CD4-positive, alpha-beta T cell treated with Interleukin-6 at 100 ng/mL for 8 hours (primary cell): ENCODE measurements around the gene SP9.
"Not testable (repeated sequence)": the region's sequence is repeated elsewhere in the genome, so short reads cannot be mapped to it uniquely, and the experiment has no call there.

Source experiments
- DNase-seq: peaks from one replicate; pipeline ENCODE4 v3.0.0-alpha.2; 2020; ENCODE audit warnings: mixed read lengths, low spot score

Gene SP9

GRCh38 chr2:174344716-174345461 lies 10.1 kb downstream of the SP9 start:
- no peak for DNase-seq

GRCh38 chr2:174350018-174350417 lies 15.3 kb downstream of the SP9 start:
- DNase-seq = no peak

GRCh38 chr2:174350593-174351181 lies 15.9 kb downstream of the SP9 start:
- no peak for DNase-seq

GRCh38 chr2:174353004-174353403 lies 18.2 kb downstream of the SP9 start:
- no peak for DNase-seq

DNA sequence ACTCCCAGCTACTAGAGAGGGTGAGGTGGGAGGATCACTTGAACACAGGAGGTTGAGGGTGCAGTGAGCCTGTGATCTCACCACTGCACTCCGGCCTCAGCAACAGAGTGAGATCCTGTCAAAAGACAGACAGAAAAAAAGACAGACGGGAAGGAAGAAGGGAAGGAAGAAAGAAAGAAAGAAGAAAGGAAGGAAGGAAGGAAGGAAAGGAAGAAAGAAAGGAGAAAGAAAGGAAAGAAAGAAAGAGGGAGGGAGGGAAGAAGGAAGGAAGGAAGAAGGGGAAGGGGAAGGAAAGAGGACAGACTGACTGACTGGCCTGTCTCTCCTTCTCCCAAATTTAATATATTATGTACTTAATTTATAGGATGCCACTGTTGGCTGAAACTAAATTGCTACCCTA lies 21.6 kb downstream of the SP9 start:
- no peak for DNase-seq

GRCh38 chr2:174359663-174360062 lies 24.9 kb downstream of the SP9 start:
- not testable (repeated sequence) for DNase-seq

GRCh38 chr2:174362949-174363348 lies 28.2 kb downstream of the SP9 start:
- DNase-seq = no peak

GRCh38 chr2:174363492-174364225 lies 28.9 kb downstream of the SP9 start:
- DNase-seq = not testable (repeated sequence)

- DNase-seq = no peak
These were observed 29.9 kb downstream of the SP9 start for GRCh38 chr2:174364628-174365027.

DNA sequence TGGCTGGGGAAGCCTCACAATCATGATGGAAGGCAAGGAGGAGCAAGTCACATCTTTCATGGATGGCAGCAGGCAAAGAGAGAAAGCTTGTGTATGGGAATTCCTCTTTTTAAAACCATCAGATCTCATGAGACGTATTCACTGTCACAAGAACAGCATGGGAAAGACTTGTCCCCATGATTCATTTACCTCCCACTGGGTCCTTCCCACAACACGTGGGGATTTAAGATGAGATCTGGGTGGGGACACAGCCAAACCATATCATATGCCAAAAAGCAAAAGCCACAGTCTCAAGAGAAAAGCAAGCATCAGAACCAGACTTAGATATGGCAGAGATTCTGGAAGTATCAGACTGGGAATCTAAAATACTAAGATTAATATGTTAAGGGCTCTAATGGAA lies 30.8 kb downstream of the SP9 start:
- no peak for DNase-seq

DNA sequence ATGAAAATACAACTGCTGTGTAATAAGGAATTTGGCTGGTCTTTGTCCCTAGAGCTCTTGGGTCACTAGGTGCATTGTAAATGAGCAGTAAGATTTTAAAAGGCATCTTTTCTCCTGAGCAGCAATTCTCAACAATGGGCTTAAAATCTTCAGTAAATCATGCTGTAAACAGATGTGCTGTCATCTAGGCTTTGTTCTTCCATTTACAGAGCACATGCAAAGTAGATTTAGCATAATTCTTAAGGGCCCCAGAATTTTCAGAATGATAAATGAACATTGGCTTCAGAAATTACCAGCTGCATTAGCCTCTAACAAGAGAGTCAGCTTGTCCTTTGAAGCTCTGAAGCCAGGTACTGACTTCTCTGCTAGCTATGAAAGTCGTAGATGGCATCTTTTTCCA lies 33.9 kb downstream of the SP9 start:
- DNase-seq = no peak

DNA sequence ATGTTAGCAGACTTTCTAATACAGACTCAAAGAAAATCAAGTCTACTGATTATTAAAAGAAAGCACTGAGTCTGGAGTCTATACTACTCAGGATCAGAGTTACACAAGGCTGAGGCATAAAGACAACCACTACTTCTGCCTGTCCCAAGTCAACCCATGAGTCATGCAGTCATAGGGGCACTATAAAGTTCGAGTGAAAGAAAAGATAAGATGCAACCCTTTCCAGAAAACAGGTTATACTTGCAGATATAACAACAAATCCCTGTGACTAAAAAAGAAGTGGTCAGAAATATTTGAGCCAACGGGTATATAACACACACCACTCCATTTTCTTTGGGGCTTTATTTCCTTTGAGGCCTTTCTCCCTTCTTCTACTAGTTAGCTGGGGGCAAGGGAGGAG lies 42.2 kb downstream of the SP9 start:
- DNase-seq = no peak

DNA sequence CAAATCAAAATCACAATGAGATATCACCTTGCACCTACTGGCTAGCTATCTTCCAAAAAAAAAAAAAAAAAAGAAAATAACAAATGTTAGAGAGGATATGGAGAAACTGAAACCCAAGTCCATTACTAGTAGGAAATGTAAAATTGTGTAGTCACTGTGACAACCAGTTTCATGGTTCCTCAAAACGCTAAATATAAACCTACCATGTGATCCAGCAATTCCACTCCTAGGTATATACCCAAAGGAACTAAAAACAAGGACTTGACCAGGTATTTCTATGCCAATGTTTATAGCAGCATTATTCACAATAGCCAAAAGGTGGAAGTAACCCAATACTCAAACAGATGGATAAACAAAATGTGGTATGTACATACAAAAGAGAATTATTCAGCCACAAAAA lies 49.0 kb downstream of the SP9 start:
- DNase-seq = no peak

DNA sequence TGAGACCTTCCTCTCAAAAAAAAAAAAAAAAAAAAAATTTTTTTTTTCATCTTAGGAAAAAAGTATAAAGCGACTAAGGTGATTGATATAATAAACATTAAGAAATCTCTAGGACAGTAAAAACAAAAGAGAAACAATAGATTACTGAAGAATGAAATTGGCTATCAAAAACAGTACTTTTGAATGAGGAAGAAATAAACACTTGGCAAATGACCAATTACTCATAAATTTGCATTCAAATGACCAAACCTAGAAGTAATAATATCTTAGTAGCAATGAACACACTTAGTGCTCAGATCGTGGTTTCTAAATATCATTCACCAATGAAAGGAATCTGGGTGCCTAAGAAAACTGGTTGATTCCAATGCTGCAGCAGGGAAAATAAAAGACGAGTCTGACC lies 50.4 kb downstream of the SP9 start:
- DNase-seq = no peak
